ENCODE results near the gene IL17RD. TPM values are rescaled to one million over a fixed set of nuclear protein-coding genes. Genes with fewer than 3 reads are reported as not detected.

The IL17RD gene
- total and polyA plus RNA-seq, 7 donors = 0.19 to 1.8 (median 0.86) TPM

GRCh38 chr3:57158325-57158724, 6.8 kb downstream of the IL17RD start:
- Histone ChIP-seq H3K27me3 (ENCODE audit: insufficient read depth in 3 of 3, low read length in 2 of 3) (peaks cover 0 to 8% (median 3%) of the 10 kb centered on the region in 3 donors), H3K4me3 (no peak overlapping the region), H3K36me3 (ENCODE audit: insufficient read depth in 1 of 2, low read depth in 1 of 2) (no peaks in the 10 kb centered on the region), H3K27ac (no peak overlapping the region), H3K4me1 (no peaks in the 10 kb centered on the region), H3K9me3 (no peaks in the 10 kb centered on the region)
- intact Hi-C loops (cut with DNase I) = no loop called here
- no peak for TF ChIP-seq CTCF (IDR thresholded peaks at IDR 0.05)
- DNase-seq (no peak), ATAC-seq (no peak)
- WGBS, 3 donors = 79 to 84% (median 82%) methylated on average over 3 of the region's 3 CpGs

GRCh38 chr3:57157545-57157944, 7.6 kb downstream of the IL17RD start:
- H3K4me1 ChIP-seq = no peaks in the 10 kb centered on the region
- DNase-seq = no peak
- no peak for ATAC-seq
- H3K27ac ChIP-seq = no peak overlapping the region
- TF ChIP-seq CTCF (IDR thresholded peaks at IDR 0.05) = no peak
- H3K36me3 ChIP-seq (ENCODE audit: insufficient read depth in 1 of 2, low read depth in 1 of 2) = no peaks in the 10 kb centered on the region
- H3K9me3 ChIP-seq = no peaks in the 10 kb centered on the region
- no peak overlapping the region for H3K4me3 ChIP-seq
- 60 to 78% (median 75%) methylated on average over 10 of the region's 10 CpGs for WGBS, 3 donors
- intact Hi-C loops (cut with DNase I) = no loop called here
- peaks cover 0 to 5% (median 3%) of the 10 kb centered on the region in 3 donors for H3K27me3 ChIP-seq (ENCODE audit: insufficient read depth in 3 of 3, low read length in 2 of 3)

GRCh38 chr3:57155310-57155643, 9.9 kb downstream of the IL17RD start:
- no peaks in the 10 kb centered on the region for H3K9me3 ChIP-seq
- no peak overlapping the region for H3K4me3 ChIP-seq
- no peak for DNase-seq
- no peak for TF ChIP-seq CTCF (IDR thresholded peaks at IDR 0.05)
- WGBS, 3 donors = 58 to 88% (median 63%) methylated on average over 3 of the region's 3 CpGs
- H3K27ac ChIP-seq = no peak overlapping the region
- intact Hi-C loops (cut with DNase I) = no loop called here
- ATAC-seq = no peak
- peaks cover 0 to 3% (median 0%) of the 10 kb centered on the region in 3 donors for H3K27me3 ChIP-seq (ENCODE audit: insufficient read depth in 3 of 3, low read length in 2 of 3)
- H3K4me1 ChIP-seq = no peaks in the 10 kb centered on the region
- H3K36me3 ChIP-seq (ENCODE audit: insufficient read depth in 1 of 2, low read depth in 1 of 2) = no peaks in the 10 kb centered on the region

- ATAC-seq (no peak), DNase-seq (no peak)
- Histone ChIP-seq H3K36me3 (ENCODE audit: insufficient read depth in 1 of 2, low read depth in 1 of 2) (no peaks in the 10 kb centered on the region), H3K27ac (no peak overlapping the region), H3K9me3 (no peaks in the 10 kb centered on the region), H3K4me3 (no peak overlapping the region), H3K27me3 (ENCODE audit: insufficient read depth in 3 of 3, low read length in 2 of 3) (peaks cover 0 to 3% (median 0%) of the 10 kb centered on the region in 3 donors), H3K4me1 (no peaks in the 10 kb centered on the region)
- WGBS, 3 donors = 38 to 48% (median 48%) methylated on average over 15 of the region's 15 CpGs
- no peak for TF ChIP-seq CTCF (IDR thresholded peaks at IDR 0.05)
- intact Hi-C loops (cut with DNase I) = no loop called here
Observed at GRCh38 chr3:57154470-57155309, 10.5 kb downstream of the IL17RD start.
